ENCODE data around the gene NF2.
A peak's percentile ranks its signal among the peaks of the same experiment; 100 is the strongest.
"Not testable (repeated sequence)": the region's sequence is repeated elsewhere in the genome, so short reads cannot be mapped to it uniquely, and the experiment has no call there.

Gene NF2

GRCh38 chr22:29581799-29582198, 21.6 kb upstream of the NF2 start:
- Mint-ChIP-seq H3K36me3 (ENCODE audit: low read depth) (peaks cover 12% of the 10 kb centered on the region), H3K27ac (peak overlapping the region; percentile 95), H3K4me3 (peak overlapping the region; percentile 88), H3K4me1 (ENCODE audit: low read depth) (peaks cover 14% of the 10 kb centered on the region), H3K27me3 (no peaks in the 10 kb centered on the region), H3K9me3 (no peaks in the 10 kb centered on the region)
- no peak for DNase-seq

DNA sequence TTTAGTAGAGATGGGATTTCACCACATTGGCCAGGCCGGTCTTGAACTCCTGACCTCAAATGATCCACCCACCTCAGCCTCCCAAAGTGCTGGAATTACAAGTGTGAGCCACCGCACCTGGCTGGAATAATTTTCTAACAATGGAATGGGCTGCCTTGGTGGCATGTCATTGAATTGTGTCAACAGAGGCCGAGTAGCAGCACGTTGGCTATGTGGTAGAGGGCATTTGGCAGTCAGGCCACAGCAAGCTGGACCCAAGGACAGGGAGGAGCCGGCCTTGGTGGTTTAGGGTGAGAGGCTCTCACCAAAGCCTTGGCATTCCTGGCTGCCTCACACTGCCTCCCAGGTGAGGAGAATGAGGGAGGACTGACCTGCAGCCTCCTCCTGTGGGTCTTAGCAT, 18.5 kb upstream of the NF2 start:
- no peak overlapping the region for H3K4me3 Mint-ChIP-seq
- H3K36me3 Mint-ChIP-seq (ENCODE audit: low read depth): peaks cover 6% of the 10 kb centered on the region
- no peak for DNase-seq
- H3K27ac Mint-ChIP-seq: no peak overlapping the region
- H3K4me1 Mint-ChIP-seq (ENCODE audit: low read depth): peaks cover 12% of the 10 kb centered on the region
- H3K9me3 Mint-ChIP-seq: no peaks in the 10 kb centered on the region
- H3K27me3 Mint-ChIP-seq: no peaks in the 10 kb centered on the region

DNA sequence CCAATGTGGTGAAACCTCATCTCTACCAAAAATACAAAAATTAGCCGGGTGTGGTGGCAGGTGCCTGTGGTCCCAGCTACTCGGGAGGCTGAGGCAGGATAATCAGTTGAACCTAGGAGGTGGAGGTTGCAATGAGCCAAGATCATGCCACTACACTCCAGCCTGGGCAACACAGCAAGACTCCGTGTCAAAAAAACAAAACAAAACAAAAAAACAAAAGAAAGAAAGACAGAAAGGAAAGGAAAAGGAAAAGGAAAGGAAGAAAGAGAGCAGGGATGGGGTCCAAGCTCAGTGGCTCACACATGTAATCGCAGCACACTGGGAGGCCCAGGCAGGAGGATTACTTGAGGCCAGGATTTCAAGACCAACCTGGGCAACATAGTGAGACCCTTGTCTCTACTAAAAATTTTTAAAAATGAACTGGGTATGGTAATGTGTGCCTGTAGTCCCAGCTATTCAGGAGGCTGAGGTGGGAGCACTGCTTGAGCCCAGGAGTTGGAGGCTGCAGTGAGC, 17.2 kb upstream of the NF2 start:
- DNase-seq; H3K27me3 Mint-ChIP-seq; H3K4me3 Mint-ChIP-seq; H3K9me3 Mint-ChIP-seq; H3K27ac Mint-ChIP-seq; H3K36me3 Mint-ChIP-seq (ENCODE audit: low read depth): not testable (repeated sequence)
- peaks cover 15% of the 10 kb centered on the region for H3K4me1 Mint-ChIP-seq (ENCODE audit: low read depth)

GRCh38 chr22:29587938-29588699, 15.3 kb upstream of the NF2 start:
- DNase-seq: no peak

DNA sequence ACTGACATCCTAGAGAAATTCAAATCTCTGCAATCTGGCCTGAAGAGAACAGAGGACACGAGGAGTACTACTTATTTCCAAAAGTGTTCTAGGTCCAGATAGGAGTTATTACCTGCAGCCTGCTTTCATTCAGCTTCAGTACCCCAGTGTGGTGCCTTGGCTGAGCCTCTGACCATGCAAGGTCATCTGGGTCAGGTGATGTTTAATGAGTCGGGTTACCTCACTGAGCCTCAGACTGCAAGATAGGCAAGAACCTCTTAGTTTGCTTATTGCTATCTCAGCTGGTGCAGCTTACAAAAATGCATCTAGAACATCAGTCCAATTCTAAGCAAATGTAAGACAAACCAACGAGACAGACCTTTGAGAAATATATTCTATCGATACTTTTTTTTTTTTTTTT, 9.5 kb upstream of the NF2 start:
- H3K9me3 Mint-ChIP-seq: no peaks in the 10 kb centered on the region
- no peaks in the 10 kb centered on the region for H3K27me3 Mint-ChIP-seq
- H3K27ac Mint-ChIP-seq: no peak overlapping the region
- H3K36me3 Mint-ChIP-seq (ENCODE audit: low read depth): no peaks in the 10 kb centered on the region
- H3K4me1 Mint-ChIP-seq (ENCODE audit: low read depth): peaks cover 14% of the 10 kb centered on the region
- no peak for DNase-seq
- no peak overlapping the region for H3K4me3 Mint-ChIP-seq

More at GRCh38 chr22:29587938-29588699, 15.3 kb upstream of the NF2 start:
- no peaks in the 10 kb centered on the region for H3K27me3 Mint-ChIP-seq
- H3K4me3 Mint-ChIP-seq: no peak overlapping the region
- no peak overlapping the region for H3K27ac Mint-ChIP-seq
- H3K36me3 Mint-ChIP-seq (ENCODE audit: low read depth): no peaks in the 10 kb centered on the region
- peaks cover 9% of the 10 kb centered on the region for H3K4me1 Mint-ChIP-seq (ENCODE audit: low read depth)
- no peaks in the 10 kb centered on the region for H3K9me3 Mint-ChIP-seq

DNA sequence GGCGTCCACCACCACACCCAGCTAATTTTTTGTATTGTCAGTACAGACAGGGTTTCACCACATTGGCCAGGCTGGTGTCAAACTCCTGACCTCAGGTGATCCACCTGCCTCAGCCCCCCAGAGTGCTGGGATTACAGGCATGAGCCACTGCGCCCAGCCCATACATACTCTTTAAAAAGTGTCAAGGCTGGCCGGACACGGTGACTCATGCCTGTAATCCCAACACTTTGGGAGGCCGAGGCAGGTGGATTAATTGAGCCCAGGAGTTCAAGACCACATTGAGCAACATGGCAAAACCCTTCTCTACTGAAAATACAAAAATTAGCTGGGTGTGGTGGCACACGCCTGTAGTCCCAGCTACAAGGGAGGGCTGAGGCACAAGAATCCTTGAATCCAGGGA, 9.0 kb upstream of the NF2 start:
- DNase-seq; H3K9me3 Mint-ChIP-seq; H3K36me3 Mint-ChIP-seq (ENCODE audit: low read depth); H3K4me3 Mint-ChIP-seq; H3K27ac Mint-ChIP-seq; H3K27me3 Mint-ChIP-seq: not testable (repeated sequence)
- peaks cover 14% of the 10 kb centered on the region for H3K4me1 Mint-ChIP-seq (ENCODE audit: low read depth)

DNA sequence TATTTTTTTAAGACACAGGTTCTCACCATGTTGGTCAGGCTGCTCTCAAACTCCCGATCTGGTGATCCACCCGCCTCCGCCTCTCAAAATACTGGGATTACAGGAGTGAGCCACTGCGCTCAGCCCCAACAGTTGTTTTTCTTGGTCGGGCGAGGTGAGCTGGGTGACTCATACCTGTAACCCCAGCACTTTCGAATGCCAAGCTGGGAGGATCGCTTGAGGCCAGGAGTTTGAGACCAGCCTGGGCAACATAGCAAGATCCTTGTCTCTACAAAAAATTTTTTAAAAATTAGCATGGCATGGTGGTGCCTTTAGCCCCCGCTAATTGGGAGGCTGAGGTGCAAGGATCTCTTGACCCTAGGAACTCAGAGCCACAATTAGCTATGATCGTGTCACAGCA, 7.0 kb upstream of the NF2 start:
- H3K27ac Mint-ChIP-seq: no peak overlapping the region
- H3K4me3 Mint-ChIP-seq: no peak overlapping the region

DNA sequence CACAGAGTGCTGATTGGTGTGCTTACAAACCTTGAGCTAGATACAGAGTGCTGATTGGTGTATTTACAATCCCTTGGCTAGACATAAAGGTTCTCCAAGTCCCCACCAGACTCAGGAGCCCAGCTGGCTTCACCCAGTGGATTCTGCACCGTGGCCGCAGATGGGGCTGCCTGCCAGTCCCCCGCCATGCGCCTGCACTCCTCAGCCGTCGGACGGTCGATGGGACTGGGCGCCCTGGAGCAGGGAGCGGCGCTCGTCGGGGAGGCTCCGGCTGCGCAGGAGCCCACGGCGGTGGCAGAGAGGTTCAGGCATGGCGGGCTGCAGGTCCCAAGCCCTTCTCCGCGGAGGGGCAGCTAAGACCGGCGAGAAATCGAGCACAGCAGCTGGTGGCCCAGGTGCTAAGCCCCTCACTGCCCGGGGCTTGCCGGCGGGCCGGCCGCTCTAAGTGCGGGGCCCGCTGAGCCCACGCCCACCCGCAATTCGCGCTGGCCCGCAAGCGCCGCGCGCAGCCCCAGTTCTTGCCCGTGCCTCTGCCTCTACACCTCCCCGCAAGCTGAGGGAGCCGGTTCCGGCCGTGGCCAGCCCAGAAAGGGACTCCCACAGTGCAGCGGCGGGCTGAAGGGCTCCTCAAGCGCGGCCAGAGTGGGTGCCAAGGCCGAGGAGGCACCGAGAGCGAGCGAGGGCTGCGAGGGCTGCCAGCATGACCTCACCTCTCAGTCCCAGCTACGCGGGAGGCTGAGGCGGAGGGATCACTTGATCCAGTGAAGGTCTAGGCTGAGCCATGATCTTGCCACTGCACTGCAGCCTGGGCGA, 5.4 kb upstream of the NF2 start:
- H3K4me1 Mint-ChIP-seq (ENCODE audit: low read depth); H3K4me3 Mint-ChIP-seq: not testable (repeated sequence)

More for the DNA sequence above, 7.0 kb upstream of the NF2 start:
- H3K36me3 Mint-ChIP-seq (ENCODE audit: low read depth): no peaks in the 10 kb centered on the region
- H3K27me3 Mint-ChIP-seq: no peaks in the 10 kb centered on the region
- no peaks in the 10 kb centered on the region for H3K9me3 Mint-ChIP-seq
- DNase-seq: no peak
- peaks cover 5% of the 10 kb centered on the region for H3K4me1 Mint-ChIP-seq (ENCODE audit: low read depth)

DNA sequence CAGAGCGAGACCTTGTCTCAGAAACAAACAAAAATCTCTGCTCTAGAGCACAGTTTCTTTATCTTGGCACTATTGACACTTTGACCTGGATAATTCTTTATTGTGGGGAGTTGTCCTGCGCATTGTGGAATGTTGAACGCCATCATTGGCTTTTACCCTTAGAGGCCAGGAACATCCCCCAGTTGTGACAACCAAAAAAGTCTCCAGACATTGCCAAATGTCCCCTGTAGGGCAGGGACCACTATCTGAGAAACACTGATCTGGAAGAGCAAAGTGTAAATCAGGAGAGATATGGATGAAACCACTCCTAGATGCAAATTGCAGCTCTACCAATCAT, 4.8 kb upstream of the NF2 start:
- Mint-ChIP-seq H3K36me3 (ENCODE audit: low read depth) (no peaks in the 10 kb centered on the region), H3K4me3 (no peak overlapping the region)

More for the DNA sequence above, 5.4 kb upstream of the NF2 start:
- not testable (repeated sequence) for H3K27me3 Mint-ChIP-seq; H3K27ac Mint-ChIP-seq; DNase-seq; H3K9me3 Mint-ChIP-seq; H3K36me3 Mint-ChIP-seq (ENCODE audit: low read depth)

DNA sequence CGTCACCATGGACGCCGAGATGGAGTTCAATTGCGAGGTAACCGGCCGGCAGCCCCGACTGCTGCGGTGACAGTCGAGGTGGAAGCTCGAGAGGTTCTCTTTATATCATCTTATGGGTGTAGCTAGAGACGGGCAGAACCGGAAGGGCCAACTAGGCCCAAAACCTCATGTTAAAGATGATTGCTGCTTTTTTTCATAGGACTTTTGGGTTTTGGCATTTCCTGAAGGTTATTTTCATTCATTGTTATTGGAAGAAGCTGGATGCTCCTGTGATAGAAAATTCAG, 585 bp downstream of the NF2 start:
- DNase-seq: no peak
- Mint-ChIP-seq H3K9me3 (no peaks in the 10 kb centered on the region), H3K4me3 (peak overlapping the region; percentile 93), H3K27me3 (no peaks in the 10 kb centered on the region), H3K27ac (peak overlapping the region; percentile 91), H3K36me3 (ENCODE audit: low read depth) (peaks cover 36% of the 10 kb centered on the region), H3K4me1 (ENCODE audit: low read depth) (peaks cover 34% of the 10 kb centered on the region)

More for the DNA sequence above, 4.8 kb upstream of the NF2 start:
- Mint-ChIP-seq H3K4me1 (ENCODE audit: low read depth) (peaks cover 7% of the 10 kb centered on the region), H3K27ac (no peak overlapping the region), H3K9me3 (no peaks in the 10 kb centered on the region), H3K27me3 (no peaks in the 10 kb centered on the region)
- no peak for DNase-seq

DNA sequence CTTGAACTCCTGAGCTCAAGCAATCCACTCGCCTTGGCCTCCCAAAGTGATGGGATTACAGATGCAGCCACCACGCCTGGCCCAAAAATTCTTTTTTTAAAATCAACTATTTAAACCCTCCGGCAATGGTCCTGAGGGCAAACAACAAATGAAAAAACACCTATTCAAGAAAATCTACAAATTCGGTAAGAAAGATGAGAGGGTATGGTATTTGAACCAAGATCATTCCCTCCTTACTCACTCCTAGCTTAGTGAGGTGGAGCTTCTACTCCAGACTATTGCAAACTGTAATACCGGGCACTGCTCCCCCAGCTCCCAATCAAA, 2.1 kb downstream of the NF2 start:
- no peak overlapping the region for H3K27ac Mint-ChIP-seq
- H3K4me3 Mint-ChIP-seq: peak overlapping the region; percentile 93
- peaks cover 45% of the 10 kb centered on the region for H3K36me3 Mint-ChIP-seq (ENCODE audit: low read depth)
- DNase-seq: no peak
- H3K9me3 Mint-ChIP-seq: no peaks in the 10 kb centered on the region
- peaks cover 39% of the 10 kb centered on the region for H3K4me1 Mint-ChIP-seq (ENCODE audit: low read depth)
- no peaks in the 10 kb centered on the region for H3K27me3 Mint-ChIP-seq

DNA sequence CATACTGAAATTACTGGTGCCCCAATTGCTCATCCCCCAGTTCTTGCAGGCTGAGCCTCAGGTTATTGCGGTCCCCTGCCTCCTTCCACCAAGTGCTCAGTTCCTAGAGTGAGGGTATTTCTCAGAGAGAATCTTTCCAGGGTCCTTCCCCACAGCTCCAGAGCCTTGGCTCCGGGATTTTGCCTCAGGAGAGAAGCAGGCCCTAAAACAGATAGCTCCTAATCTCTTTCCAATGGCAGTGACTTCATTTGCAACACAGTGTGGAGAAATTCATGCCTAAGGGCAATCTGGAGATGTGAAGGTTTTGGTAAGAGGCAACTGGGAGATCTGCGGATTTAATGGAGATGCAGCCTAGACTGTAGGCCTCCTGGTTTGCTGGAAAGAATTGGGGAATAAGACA, 2.9 kb downstream of the NF2 start:
- no peak for DNase-seq
- Mint-ChIP-seq H3K36me3 (ENCODE audit: low read depth) (peaks cover 47% of the 10 kb centered on the region), H3K4me1 (ENCODE audit: low read depth) (peaks cover 40% of the 10 kb centered on the region), H3K27ac (no peak overlapping the region), H3K9me3 (no peaks in the 10 kb centered on the region), H3K4me3 (peak overlapping the region; percentile 15), H3K27me3 (no peaks in the 10 kb centered on the region)

DNA sequence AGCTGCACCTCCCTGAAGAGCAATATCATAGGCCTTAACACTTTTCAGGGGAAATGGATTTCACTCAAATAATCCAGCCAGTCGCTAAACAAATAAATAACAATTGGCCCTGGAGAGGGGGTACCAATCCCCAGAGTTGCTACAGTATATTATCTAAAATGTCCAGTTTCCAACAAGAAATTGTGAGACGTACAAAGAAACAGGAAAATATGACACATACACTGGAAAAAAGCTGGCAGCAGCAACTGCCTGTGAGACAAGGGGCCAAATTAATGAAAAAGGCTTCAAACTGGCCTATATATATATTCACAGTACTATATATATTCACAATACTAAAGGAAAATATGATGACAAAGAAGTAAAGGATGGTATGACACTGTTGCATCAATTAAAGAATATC, 4.0 kb downstream of the NF2 start:
- DNase-seq: no peak
- no peaks in the 10 kb centered on the region for H3K9me3 Mint-ChIP-seq
- H3K36me3 Mint-ChIP-seq (ENCODE audit: low read depth): peaks cover 47% of the 10 kb centered on the region
- H3K27ac Mint-ChIP-seq: no peak overlapping the region
- H3K27me3 Mint-ChIP-seq: no peaks in the 10 kb centered on the region
- H3K4me3 Mint-ChIP-seq: no peak overlapping the region
- H3K4me1 Mint-ChIP-seq (ENCODE audit: low read depth): peaks cover 41% of the 10 kb centered on the region

GRCh38 chr22:29609139-29609538, 5.7 kb downstream of the NF2 start:
- Mint-ChIP-seq H3K4me1 (ENCODE audit: low read depth) (peaks cover 38% of the 10 kb centered on the region), H3K27me3 (no peaks in the 10 kb centered on the region), H3K9me3 (no peaks in the 10 kb centered on the region), H3K4me3 (no peak overlapping the region), H3K36me3 (ENCODE audit: low read depth) (peaks cover 45% of the 10 kb centered on the region), H3K27ac (no peak overlapping the region)
- no peak for DNase-seq

DNA sequence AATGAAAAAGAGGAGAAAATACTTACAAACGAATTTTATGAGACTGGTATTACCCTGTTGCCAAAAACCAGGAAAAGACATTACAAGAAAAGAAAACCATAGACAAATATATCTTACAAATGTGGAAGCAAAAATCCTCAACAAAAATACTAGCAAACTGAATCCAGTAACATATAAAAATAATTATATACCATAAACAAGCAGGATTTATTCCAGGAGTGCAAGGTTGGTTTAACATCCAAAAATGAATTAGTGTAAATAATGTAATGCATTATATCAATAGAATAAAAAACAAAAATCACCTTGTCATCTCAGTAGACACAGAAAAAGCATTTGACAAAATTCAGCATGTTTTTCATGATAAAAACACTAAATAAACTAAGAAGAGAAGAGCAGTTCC, 7.3 kb downstream of the NF2 start:
- no peak overlapping the region for H3K4me3 Mint-ChIP-seq
- H3K4me1 Mint-ChIP-seq (ENCODE audit: low read depth): peaks cover 26% of the 10 kb centered on the region
- peaks cover 33% of the 10 kb centered on the region for H3K36me3 Mint-ChIP-seq (ENCODE audit: low read depth)
- H3K27me3 Mint-ChIP-seq: no peaks in the 10 kb centered on the region
- H3K27ac Mint-ChIP-seq: no peak overlapping the region
- DNase-seq: no peak
- no peaks in the 10 kb centered on the region for H3K9me3 Mint-ChIP-seq

Measured in activated T-cell treated with anti-CD3 and anti-CD28 coated beads, Interleukin-2, amount 50 U/mL, for 24 hours (primary cell).